HG03045 (cell line): ENCODE measurements around the gene AGAP1.

Source experiments
- ATAC-seq: cut with Tn5 transposase; IDR thresholded peaks from one replicate; pipeline ENCODE4 v1.9.1; 2021; ENCODE audit warnings: mild to moderate bottlenecking, moderate library complexity; ENCODE audit not compliant: unreplicated experiment

Gene AGAP1

GRCh38 chr2:235780401-235780800, 286.6 kb downstream of the AGAP1 start:
- no peak for ATAC-seq

DNA sequence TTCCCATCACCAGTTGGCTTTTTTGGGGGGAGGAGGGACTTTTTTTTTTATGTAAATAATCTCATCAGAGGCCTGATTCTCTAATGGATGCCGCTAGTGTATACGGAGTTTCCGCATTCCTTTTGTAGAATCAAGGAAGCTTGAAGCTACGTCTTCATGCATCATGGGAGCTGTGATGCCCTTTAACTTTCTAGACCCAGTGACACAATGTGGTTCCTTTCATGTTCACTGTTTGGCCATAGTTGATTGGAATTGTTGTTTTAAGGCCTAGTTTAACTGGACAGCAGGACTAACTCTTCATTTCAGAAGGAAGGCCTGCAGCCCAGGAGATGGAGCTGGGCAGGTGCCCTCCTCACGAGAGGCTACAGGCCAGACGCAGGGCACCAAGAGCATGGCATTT, 287.9 kb downstream of the AGAP1 start:
- ATAC-seq, result no peak

GRCh38 chr2:235784788-235785187, 290.9 kb downstream of the AGAP1 start:
- ATAC-seq, result no peak

DNA sequence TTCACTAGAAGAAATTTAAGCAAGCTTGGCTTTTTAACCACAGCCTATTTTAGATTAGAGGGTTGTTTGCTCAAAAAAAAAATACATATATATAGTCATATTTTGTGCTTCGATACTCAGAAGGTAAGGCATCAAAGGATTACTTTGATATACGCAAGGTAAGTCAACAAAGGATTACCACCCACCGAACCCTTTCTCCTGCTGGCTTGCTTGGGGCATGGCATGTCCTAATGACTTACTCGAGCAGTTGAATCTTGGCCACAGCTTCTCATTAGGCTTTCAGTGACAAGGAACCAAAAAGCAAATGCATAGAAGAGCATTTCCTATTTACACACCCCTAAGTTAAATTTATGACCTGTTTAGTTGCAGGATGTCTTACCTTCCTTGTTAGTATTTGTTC, 295.7 kb downstream of the AGAP1 start:
- ATAC-seq, result no peak

DNA sequence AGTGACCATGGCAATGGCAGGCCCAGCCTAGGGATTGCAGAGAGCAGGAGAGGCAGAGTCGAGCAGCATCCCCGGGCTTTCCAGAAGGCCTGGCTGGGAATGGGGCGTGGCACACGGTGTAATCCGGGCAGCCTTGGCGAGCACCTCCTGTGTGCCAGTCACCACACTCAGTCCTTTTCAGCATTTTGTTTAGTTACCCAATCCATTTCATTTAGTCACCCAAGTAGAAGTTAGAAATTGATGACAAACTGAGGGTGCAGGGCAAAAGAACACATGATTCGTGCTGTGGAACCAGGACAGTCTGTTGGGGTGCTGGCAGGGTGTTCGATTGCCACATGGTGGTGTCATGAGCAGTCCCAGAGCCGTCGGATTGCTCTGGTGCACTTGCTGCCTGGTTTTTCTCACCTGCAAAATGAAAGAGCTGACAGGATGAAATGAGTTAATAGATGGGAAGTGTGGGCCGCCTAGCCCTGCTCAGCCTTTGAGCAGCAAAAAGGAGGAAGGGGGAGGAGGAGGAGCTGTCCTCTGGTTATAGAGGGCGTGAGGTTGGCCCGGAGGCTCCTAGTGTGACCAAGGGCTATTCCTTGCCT, 299.4 kb downstream of the AGAP1 start:
- ATAC-seq, result no peak

- no peak for ATAC-seq
Observed at GRCh38 chr2:235799281-235799680, 305.4 kb downstream of the AGAP1 start.

GRCh38 chr2:235802542-235802941, 308.7 kb downstream of the AGAP1 start:
- no peak for ATAC-seq

DNA sequence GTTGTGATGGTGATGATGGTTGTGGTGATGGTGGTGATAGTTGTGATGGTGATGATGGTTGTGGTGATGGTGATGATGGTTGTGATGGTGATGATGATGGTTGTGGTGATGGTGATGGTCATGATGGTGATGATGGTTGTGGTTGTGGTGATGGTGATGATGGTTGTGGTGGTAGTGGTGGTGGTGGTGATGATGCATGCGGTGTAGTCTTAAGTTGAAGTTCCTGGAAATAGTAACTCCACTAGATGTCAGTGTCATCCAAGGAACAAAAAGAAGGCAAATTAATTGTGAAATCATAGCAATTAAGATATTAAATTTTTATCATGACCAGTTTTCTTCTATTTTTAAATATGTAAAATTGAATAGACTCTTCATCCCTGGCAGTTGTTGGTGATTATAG, 309.2 kb downstream of the AGAP1 start:
- no peak for ATAC-seq

DNA sequence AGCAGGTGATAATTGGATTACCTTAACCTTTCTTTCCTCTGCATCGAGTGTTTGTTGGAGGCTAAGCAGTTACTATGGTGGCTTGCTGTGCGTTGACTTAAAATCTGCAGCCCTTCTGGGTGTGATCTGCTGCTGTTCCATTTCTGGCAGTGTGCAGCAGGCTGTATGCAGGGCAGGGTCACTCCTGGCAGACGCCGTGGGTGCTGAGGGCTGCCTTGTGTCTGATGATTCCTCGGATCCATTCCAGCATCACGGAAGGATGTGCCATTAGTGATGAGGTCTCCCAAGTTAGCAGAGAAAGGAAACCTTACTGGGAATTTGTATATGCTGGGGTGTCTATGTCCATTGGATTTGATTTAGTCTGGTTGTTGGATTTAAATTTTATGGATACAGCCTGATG, 310.8 kb downstream of the AGAP1 start:
- ATAC-seq, result no peak

- no peak for ATAC-seq
Observed at GRCh38 chr2:235806986-235807750, 313.3 kb downstream of the AGAP1 start.

- ATAC-seq, result no peak
Observed at GRCh38 chr2:235808366-235808765, 314.5 kb downstream of the AGAP1 start.

DNA sequence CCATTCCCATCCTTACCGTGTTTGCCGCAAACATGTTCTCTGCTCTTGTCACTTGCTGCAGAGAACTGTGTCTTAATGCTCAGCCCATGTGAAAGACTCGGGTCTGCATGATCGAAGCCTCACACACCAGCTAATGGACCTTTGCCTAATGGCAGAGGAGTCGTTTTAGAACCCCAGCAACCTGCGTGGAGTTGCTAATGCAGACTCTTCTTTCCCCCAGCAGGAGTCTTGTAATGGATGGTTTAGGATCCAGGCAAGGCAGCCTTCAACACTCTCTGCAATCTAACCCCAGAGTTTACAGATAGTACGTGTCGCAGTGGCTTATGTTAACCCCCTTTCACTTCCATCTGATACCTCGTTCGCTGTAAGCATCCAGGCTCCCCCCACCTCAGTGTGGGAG, 316.4 kb downstream of the AGAP1 start:
- ATAC-seq, result no peak

- ATAC-seq, result no peak
Observed at GRCh38 chr2:235810846-235811245, 317.0 kb downstream of the AGAP1 start.

DNA sequence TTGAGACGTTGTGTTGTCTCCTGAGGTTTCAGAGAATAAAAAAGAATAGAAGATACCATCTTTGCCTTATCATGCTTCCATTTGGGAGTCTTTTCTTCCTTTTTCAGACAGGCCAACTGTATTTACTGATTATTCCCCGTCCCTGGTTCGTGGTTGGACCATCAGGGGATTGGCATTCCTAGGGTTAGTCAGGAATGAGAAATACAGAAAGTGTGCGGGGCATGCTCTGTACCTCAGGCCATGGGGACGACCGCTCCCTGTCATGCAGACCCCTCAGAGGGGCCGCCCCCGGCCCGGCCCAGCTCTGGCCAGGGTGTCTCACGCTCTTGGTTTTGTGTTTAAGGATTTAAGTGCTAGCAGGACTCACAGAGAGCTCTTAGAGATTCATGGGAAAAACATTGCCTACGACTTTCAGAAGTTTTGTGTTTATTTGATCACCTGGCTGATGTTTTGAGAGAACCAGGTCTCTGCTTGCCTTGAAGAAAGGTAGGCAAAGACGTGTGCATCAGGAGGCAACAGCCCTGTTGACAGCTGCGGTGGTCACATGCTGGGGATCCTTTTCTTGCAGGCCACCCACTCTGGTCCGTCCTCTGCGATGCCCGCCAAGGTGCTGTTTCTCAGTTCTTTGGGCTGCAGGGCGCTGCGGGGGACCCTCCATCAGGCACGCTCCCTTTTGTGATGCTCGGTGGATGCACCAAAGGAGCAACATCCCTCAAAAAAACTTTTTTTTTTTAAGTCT, 317.8 kb downstream of the AGAP1 start:
- ATAC-seq, result no peak

GRCh38 chr2:235812185-235812665, 318.4 kb downstream of the AGAP1 start:
- ATAC-seq, result no peak

GRCh38 chr2:235813398-235813797, 319.6 kb downstream of the AGAP1 start:
- no peak for ATAC-seq

- ATAC-seq, result no peak
Observed at GRCh38 chr2:235820571-235820970, 326.7 kb downstream of the AGAP1 start.

DNA sequence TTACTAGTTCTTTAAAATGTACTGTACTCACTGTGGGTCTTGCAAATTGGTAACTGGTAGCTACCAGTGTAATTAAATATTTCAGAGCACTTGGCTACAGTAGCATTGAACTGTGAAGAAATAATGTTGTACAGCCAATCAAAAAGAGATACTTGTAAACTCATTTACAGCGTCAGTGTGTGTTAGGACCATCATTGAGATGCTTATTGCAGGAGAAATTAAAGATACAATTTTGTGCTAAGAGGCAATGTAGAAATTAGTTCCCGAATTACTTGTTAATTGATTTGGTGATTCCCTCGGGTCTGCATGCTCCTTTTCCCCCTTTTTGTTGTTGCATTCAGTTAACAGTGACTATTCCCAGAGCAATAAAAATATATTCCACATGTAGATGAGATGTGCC, 330.5 kb downstream of the AGAP1 start:
- ATAC-seq, result no peak

GRCh38 chr2:235825946-235826345, 332.1 kb downstream of the AGAP1 start:
- ATAC-seq, result no peak

GRCh38 chr2:235826826-235827225, 333.0 kb downstream of the AGAP1 start:
- no peak for ATAC-seq

GRCh38 chr2:235827585-235827992, 333.7 kb downstream of the AGAP1 start:
- ATAC-seq, result no peak

DNA sequence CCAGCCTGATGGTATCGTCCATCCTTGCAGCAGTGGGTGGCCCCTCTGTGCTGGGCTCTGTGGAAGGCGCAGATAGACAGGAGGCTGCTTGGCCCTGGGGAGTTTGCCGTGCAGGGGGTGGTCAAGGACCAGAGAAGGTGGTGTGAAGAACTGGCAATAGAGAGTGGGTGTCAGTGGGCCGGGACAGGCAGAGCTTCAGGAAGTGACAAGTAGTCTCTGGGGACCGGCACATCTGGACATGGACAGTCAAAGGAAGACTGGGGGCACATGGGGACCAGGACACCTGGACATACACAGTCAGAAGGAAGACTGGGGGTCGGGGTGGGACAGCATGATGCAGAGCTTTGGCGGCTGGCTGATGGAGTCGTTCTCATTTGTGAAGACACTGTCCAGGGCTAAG, 335.9 kb downstream of the AGAP1 start:
- no peak for ATAC-seq
